ENCODE results near the gene CC2D2A. TPM values are rescaled to one million over a fixed set of nuclear protein-coding genes. Genes with fewer than 3 reads are reported as not detected.

CC2D2A gene
- total and polyA plus RNA-seq, 4 donors: 9.2 to 63.7 (median 24.8) TPM

DNA sequence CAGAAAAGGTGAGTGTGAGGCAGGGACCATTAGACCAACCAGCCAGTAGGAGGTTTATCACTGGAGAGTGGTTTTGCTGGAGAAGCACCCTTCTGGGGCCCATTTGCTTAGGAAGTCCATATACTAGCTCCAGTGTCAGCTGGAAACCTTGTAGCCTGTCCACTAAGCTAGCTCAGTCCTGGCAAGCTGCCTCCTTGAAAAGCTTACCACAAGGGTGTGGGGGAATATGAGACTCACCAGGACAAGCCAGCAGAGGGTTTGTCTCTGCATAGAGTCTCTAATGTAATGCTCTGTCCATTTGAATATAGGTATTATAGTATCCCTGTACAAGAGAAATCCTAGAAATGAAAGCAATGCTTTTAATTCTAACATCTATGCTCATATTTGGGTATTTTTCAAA lies 99.1 kb downstream of the CC2D2A start:
- no peak for ATAC-seq (ENCODE audit: insufficient read depth, low FRiP score)
- peaks cover 0 to 36% (median 15%) of the 10 kb centered on the region in 4 donors for H3K36me3 ChIP-seq (ENCODE audit: control insufficient read depth in 4 of 4, insufficient read depth in 4 of 4, low read length in 4 of 4)
- no peak overlapping the region for H3K9ac ChIP-seq (ENCODE audit: insufficient read depth in 1 of 2, low read length in 2 of 2)
- no peaks in the 10 kb centered on the region for H3K4me1 ChIP-seq (ENCODE audit: control insufficient read depth in 5 of 5, insufficient read depth in 5 of 5, low read length in 5 of 5)
- H3K9me3 ChIP-seq (ENCODE audit: control insufficient read depth in 4 of 4, insufficient read depth in 3 of 4, low read length in 3 of 4): no peaks in the 10 kb centered on the region
- H3K27ac ChIP-seq (ENCODE audit: low read depth in 1 of 2, low read length in 1 of 2): no peak overlapping the region
- no peak overlapping the region for H3K4me3 ChIP-seq
- TF ChIP-seq, protein P1, sequence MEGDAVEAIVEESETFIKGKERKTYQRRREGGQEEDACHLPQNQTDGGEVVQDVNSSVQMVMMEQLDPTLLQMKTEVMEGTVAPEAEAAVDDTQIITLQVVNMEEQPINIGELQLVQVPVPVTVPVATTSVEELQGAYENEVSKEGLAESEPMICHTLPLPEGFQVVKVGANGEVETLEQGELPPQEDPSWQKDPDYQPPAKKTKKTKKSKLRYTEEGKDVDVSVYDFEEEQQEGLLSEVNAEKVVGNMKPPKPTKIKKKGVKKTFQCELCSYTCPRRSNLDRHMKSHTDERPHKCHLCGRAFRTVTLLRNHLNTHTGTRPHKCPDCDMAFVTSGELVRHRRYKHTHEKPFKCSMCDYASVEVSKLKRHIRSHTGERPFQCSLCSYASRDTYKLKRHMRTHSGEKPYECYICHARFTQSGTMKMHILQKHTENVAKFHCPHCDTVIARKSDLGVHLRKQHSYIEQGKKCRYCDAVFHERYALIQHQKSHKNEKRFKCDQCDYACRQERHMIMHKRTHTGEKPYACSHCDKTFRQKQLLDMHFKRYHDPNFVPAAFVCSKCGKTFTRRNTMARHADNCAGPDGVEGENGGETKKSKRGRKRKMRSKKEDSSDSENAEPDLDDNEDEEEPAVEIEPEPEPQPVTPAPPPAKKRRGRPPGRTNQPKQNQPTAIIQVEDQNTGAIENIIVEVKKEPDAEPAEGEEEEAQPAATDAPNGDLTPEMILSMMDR (IDR thresholded peaks at IDR 0.05; ENCODE audit: control extremely low read depth, extremely low read depth): no peak
- H3K27me3 ChIP-seq (ENCODE audit: control insufficient read depth in 3 of 3, insufficient read depth in 3 of 3, low read length in 2 of 3): no peaks in the 10 kb centered on the region
- no peak for DNase-seq

DNA sequence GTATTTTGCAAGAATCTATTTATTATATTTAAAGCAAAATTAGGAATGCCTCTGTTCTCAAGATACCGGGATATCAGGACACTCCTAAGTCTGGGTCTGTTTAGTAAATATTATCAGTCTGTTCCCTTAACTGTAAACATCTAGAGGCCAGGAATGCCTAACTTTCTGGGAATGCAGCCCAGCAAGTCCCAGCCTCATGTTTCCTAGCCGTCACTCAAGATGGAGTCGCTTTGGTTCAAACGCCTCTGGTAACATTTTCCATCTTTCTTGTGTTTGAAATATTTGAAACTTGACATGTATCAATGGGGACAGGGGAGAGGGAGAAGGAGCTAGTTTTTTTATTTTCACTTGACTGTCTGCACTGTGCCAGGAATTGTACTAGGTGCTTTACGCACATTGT lies 100.1 kb downstream of the CC2D2A start:
- 91 to 99% methylated on average over 5 of the region's 5 CpGs for WGBS, 2 donors
- ATAC-seq (ENCODE audit: insufficient read depth, low FRiP score) (no peak), DNase-seq (no peak)
- H3K27me3 ChIP-seq (ENCODE audit: control insufficient read depth in 3 of 3, insufficient read depth in 3 of 3, low read length in 2 of 3): no peaks in the 10 kb centered on the region
- TF ChIP-seq, protein P1 (IDR thresholded peaks at IDR 0.05; ENCODE audit: control extremely low read depth, extremely low read depth): no peak
- H3K27ac ChIP-seq (ENCODE audit: low read depth in 1 of 2, low read length in 1 of 2): no peak overlapping the region
- H3K9ac ChIP-seq (ENCODE audit: insufficient read depth in 1 of 2, low read length in 2 of 2): no peak overlapping the region
- H3K4me3 ChIP-seq: no peak overlapping the region
- H3K4me1 ChIP-seq (ENCODE audit: control insufficient read depth in 5 of 5, insufficient read depth in 5 of 5, low read length in 5 of 5): no peaks in the 10 kb centered on the region
- peaks cover 0 to 37% (median 12%) of the 10 kb centered on the region in 4 donors for H3K36me3 ChIP-seq (ENCODE audit: control insufficient read depth in 4 of 4, insufficient read depth in 4 of 4, low read length in 4 of 4)
- H3K9me3 ChIP-seq (ENCODE audit: control insufficient read depth in 4 of 4, insufficient read depth in 3 of 4, low read length in 3 of 4): no peaks in the 10 kb centered on the region

GRCh38 chr4:15575966-15576365 lies 106.3 kb downstream of the CC2D2A start:
- ATAC-seq (ENCODE audit: insufficient read depth, low FRiP score): no peak

DNA sequence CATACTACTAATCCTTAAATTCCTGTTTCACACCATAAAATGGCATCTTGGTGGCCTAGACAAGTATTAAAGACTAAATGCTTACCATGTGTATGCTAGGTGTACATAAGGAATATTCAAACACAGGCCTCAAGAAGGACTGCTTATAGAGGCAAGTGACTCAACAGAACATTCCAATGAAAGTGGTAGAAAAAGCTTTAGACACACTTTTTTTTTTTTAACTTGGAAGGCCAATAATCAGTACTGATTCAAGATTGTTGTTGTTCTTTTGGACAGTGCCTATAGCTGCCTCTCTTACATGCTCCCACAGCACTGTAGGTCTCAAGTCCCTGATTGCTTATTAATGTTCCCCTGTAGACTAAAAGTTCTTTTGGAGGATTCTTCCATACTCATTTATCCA lies 107.8 kb downstream of the CC2D2A start:
- H3K9ac ChIP-seq (ENCODE audit: insufficient read depth in 1 of 2, low read length in 2 of 2): no peak overlapping the region

More at GRCh38 chr4:15575966-15576365, 106.3 kb downstream of the CC2D2A start:
- H3K9me3 ChIP-seq (ENCODE audit: control insufficient read depth in 4 of 4, insufficient read depth in 3 of 4, low read length in 3 of 4): no peaks in the 10 kb centered on the region
- DNase-seq: no peak
- H3K27ac ChIP-seq (ENCODE audit: low read depth in 1 of 2, low read length in 1 of 2): no peak overlapping the region
- H3K9ac ChIP-seq (ENCODE audit: insufficient read depth in 1 of 2, low read length in 2 of 2): no peak overlapping the region
- WGBS, 2 donors: 65 to 93% methylated on average over 2 of the region's 2 CpGs
- TF ChIP-seq, protein P1 (IDR thresholded peaks at IDR 0.05; ENCODE audit: control extremely low read depth, extremely low read depth): no peak
- H3K4me3 ChIP-seq: no peak overlapping the region
- no peaks in the 10 kb centered on the region for H3K4me1 ChIP-seq (ENCODE audit: control insufficient read depth in 5 of 5, insufficient read depth in 5 of 5, low read length in 5 of 5)
- peaks cover 0 to 26% (median 6%) of the 10 kb centered on the region in 4 donors for H3K36me3 ChIP-seq (ENCODE audit: control insufficient read depth in 4 of 4, insufficient read depth in 4 of 4, low read length in 4 of 4)
- no peaks in the 10 kb centered on the region for H3K27me3 ChIP-seq (ENCODE audit: control insufficient read depth in 3 of 3, insufficient read depth in 3 of 3, low read length in 2 of 3)

More for the DNA sequence above, 107.8 kb downstream of the CC2D2A start:
- DNase-seq (no peak), ATAC-seq (ENCODE audit: insufficient read depth, low FRiP score) (no peak)
- no peak overlapping the region for H3K27ac ChIP-seq (ENCODE audit: low read depth in 1 of 2, low read length in 1 of 2)
- no peaks in the 10 kb centered on the region for H3K4me1 ChIP-seq (ENCODE audit: control insufficient read depth in 5 of 5, insufficient read depth in 5 of 5, low read length in 5 of 5)
- TF ChIP-seq, protein P1 (IDR thresholded peaks at IDR 0.05; ENCODE audit: control extremely low read depth, extremely low read depth): no peak
- no peaks in the 10 kb centered on the region for H3K9me3 ChIP-seq (ENCODE audit: control insufficient read depth in 4 of 4, insufficient read depth in 3 of 4, low read length in 3 of 4)
- H3K27me3 ChIP-seq (ENCODE audit: control insufficient read depth in 3 of 3, insufficient read depth in 3 of 3, low read length in 2 of 3): no peaks in the 10 kb centered on the region
- H3K4me3 ChIP-seq: no peak overlapping the region
- H3K36me3 ChIP-seq (ENCODE audit: control insufficient read depth in 4 of 4, insufficient read depth in 4 of 4, low read length in 4 of 4): peaks cover 0 to 26% (median 6%) of the 10 kb centered on the region in 4 donors

Measured in lung (tissue), 12 donors.